CD4-positive, CD25-positive, alpha-beta regulatory T cell (primary cell): ENCODE results near the gene DIP2C. TPM values are rescaled to one million over a fixed set of nuclear protein-coding genes. Genes with fewer than 3 reads are reported as not detected.
A peak's percentile ranks its signal among the peaks of the same experiment; 100 is the strongest.

Experiments used
- ATAC-seq, 2 donors: fragments of 150-1000 bp; cut with Tn5 transposase; one replicate each; pipeline ENCODE4 v1.10.0; 2021; ENCODE audit warnings: low read depth in 2 of 2, moderate number of reproducible peaks in 2 of 2, moderate library complexity in 1 of 2
- DNase-seq, 3 donors: peaks; one replicate each; pipeline versions ENCODE4 v3.0.0 to v3.0.0-alpha.2; 2012 to 2022; ENCODE audit warnings: mixed read lengths in 1 of 3
- H3K27ac ChIP-seq: one replicate; pipeline ENCODE4 v1.7.0; 2013; ENCODE audit warnings: mild to moderate bottlenecking, low read length; ENCODE audit not compliant: insufficient read depth, poor library complexity, severe bottlenecking
- H3K27me3 ChIP-seq: one replicate; pipeline ENCODE4 v1.7.0; 2013; ENCODE audit warnings: low read length; ENCODE audit not compliant: control insufficient read depth, insufficient read depth
- H3K36me3 ChIP-seq: one replicate; pipeline ENCODE4 v1.7.0; 2013; ENCODE audit warnings: mild to moderate bottlenecking, low read length, moderate library complexity; ENCODE audit not compliant: control insufficient read depth, insufficient read depth
- H3K4me1 ChIP-seq: 2 replicates; pipeline ENCODE4 v1.7.0; 2013; ENCODE audit warnings: mild to moderate bottlenecking, low read length; ENCODE audit not compliant: insufficient read depth, control insufficient read depth, poor library complexity, severe bottlenecking
- H3K4me3 ChIP-seq: one replicate; pipeline ENCODE4 v1.7.0; 2013; ENCODE audit warnings: low read depth, mild to moderate bottlenecking, low read length, moderate library complexity
- H3K9me3 ChIP-seq, 2 experiments: 1 replicate in 1 of 2; 2 replicates in 1 of 2; pipeline ENCODE4 v1.7.0; 2013; ENCODE audit warnings: low read length in 2 of 2, mild to moderate bottlenecking in 1 of 2, moderate library complexity in 1 of 2; ENCODE audit not compliant: control insufficient read depth in 2 of 2
- H3K27ac Mint-ChIP-seq, 3 donors: one replicate each; pipeline ENCODE4 v1.8.0; 2020 to 2022; ENCODE audit warnings: mild to moderate bottlenecking in 3 of 3, mixed read lengths in 3 of 3, moderate library complexity in 2 of 3
- H3K27me3 Mint-ChIP-seq: one replicate; pipeline ENCODE4 v1.8.0; 2022; ENCODE audit warnings: mild to moderate bottlenecking, mixed read lengths
- H3K36me3 Mint-ChIP-seq: one replicate; pipeline ENCODE4 v1.8.0; 2020; ENCODE audit warnings: mixed read lengths
- H3K4me1 Mint-ChIP-seq, 4 donors: one replicate each; pipeline ENCODE4 v1.8.0; 2020 to 2022; ENCODE audit warnings: mixed read lengths in 4 of 4, mild to moderate bottlenecking in 1 of 4
- H3K4me3 Mint-ChIP-seq, 4 donors: one replicate each; pipeline ENCODE4 v1.8.0; 2020 to 2022; ENCODE audit warnings: mild to moderate bottlenecking in 4 of 4, mixed read lengths in 4 of 4, moderate library complexity in 3 of 4
- H3K9me3 Mint-ChIP-seq, 7 donors: one replicate each; pipeline ENCODE4 v1.8.0; 2020 to 2022; ENCODE audit warnings: mixed read lengths in 7 of 7, mild to moderate bottlenecking in 3 of 7, moderate library complexity in 2 of 7
- polyA plus RNA-seq, 4 donors: library from polyadenylated mRNA; unstranded; fragments of 300-500 nt; fragmentation: Illumina TruSeq; gene quantifications; one replicate each; pipeline ENCODE4 v1.2.3, GENCODE V29; 2021
- total RNA-seq: library from RNA; stranded (reverse); gene quantifications from one replicate; pipeline ENCODE4 v1.2.3, GENCODE V29; 2022

Gene DIP2C
- total and polyA plus RNA-seq, 5 donors from 2014 or later: 0.47 to 4.1 (median 0.54) TPM

- no peak overlapping the region for H3K4me3 Mint-ChIP-seq
- no peaks in the 10 kb centered on the region for H3K36me3 Mint-ChIP-seq
- no peaks in the 10 kb centered on the region for H3K36me3 ChIP-seq
- DNase-seq: no peak
- H3K9me3 Mint-ChIP-seq: no peaks in the 10 kb centered on the region
- H3K9me3 ChIP-seq: no peaks in the 10 kb centered on the region
- H3K27ac Mint-ChIP-seq: no peak overlapping the region
- no peaks in the 10 kb centered on the region for H3K27me3 ChIP-seq
- no peak overlapping the region for H3K27ac ChIP-seq
- H3K4me1 Mint-ChIP-seq: peaks cover 4 to 15% (median 5%) of the 10 kb centered on the region in 4 donors
- no peak for ATAC-seq
- no peak overlapping the region for H3K4me3 ChIP-seq
- H3K4me1 ChIP-seq: peaks cover 6% of the 10 kb centered on the region
- no peaks in the 10 kb centered on the region for H3K27me3 Mint-ChIP-seq
These were observed 180.7 kb downstream of the DIP2C start for GRCh38 chr10:508726-509125.

- DNase-seq (no peak), ATAC-seq (no peak)
- no peak overlapping the region for H3K4me3 ChIP-seq
- peaks cover 0 to 9% (median 5%) of the 10 kb centered on the region in 4 donors for H3K4me1 Mint-ChIP-seq
- H3K9me3 ChIP-seq: no peaks in the 10 kb centered on the region
- H3K4me3 Mint-ChIP-seq: no peak overlapping the region
- no peaks in the 10 kb centered on the region for H3K36me3 Mint-ChIP-seq
- no peaks in the 10 kb centered on the region for H3K36me3 ChIP-seq
- no peaks in the 10 kb centered on the region for H3K9me3 Mint-ChIP-seq
- no peaks in the 10 kb centered on the region for H3K27me3 ChIP-seq
- peaks cover 6% of the 10 kb centered on the region for H3K4me1 ChIP-seq
- no peak overlapping the region for H3K27ac ChIP-seq
- no peak overlapping the region for H3K27ac Mint-ChIP-seq
- no peaks in the 10 kb centered on the region for H3K27me3 Mint-ChIP-seq
These were observed 181.5 kb downstream of the DIP2C start for GRCh38 chr10:507908-508444.

GRCh38 chr10:507355-507699, 182.1 kb downstream of the DIP2C start:
- no peak overlapping the region for H3K27ac ChIP-seq
- H3K9me3 ChIP-seq: no peaks in the 10 kb centered on the region
- H3K4me1 ChIP-seq: peaks cover 6% of the 10 kb centered on the region
- Mint-ChIP-seq H3K36me3 (no peaks in the 10 kb centered on the region), H3K4me3 (no peak overlapping the region), H3K9me3 (no peaks in the 10 kb centered on the region), H3K27me3 (no peaks in the 10 kb centered on the region), H3K4me1 (peaks cover 0 to 9% (median 5%) of the 10 kb centered on the region in 4 donors), H3K27ac (no peak overlapping the region)
- no peak overlapping the region for H3K4me3 ChIP-seq
- no peaks in the 10 kb centered on the region for H3K36me3 ChIP-seq
- no peak for DNase-seq
- H3K27me3 ChIP-seq: peaks cover 3% of the 10 kb centered on the region
- no peak for ATAC-seq

DNA sequence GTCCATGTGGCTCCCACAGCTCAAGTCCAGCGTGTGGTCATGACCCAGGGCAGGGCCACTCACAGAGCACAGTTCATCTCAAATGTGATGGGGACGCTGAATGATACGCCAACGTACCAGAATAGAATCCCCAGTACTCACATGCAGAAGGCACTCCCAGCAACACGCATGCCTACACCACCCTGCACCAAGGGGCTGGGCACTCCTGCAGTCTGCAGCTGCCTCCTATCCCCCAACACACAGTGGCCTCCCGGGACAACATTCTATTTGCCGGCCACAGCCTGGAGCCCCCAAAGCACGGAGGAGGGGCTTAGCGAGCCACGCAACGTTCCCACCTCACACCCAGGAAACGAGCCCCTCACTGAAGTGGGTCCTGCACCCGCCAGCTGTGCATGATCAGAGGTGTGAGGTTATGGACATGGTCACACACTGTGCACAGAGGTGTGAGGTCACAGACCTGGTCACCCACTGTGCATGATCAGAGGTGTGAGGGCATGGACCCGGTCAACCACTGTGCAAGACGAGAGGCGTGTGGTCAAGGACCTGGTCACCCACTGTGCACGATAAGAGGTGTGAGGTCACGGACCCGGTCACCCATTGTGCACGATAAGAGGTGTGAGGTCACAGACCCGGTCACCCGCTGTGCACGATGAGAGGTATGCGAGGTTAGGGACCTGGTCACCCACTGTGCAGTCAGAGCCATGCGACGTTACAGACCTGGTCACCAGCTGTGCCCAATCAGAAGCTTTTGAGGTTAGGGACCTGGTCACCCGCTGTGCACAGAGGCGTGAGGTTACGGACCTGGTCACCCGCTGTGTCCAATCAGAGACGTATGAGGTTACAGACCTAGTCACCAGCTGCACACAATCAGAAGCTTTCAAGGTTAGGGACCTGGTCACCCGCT, 182.8 kb downstream of the DIP2C start:
- DNase-seq: no peak
- H3K4me3 ChIP-seq: no peak overlapping the region
- no peak for ATAC-seq
- H3K27me3 Mint-ChIP-seq: no peaks in the 10 kb centered on the region
- no peaks in the 10 kb centered on the region for H3K36me3 ChIP-seq
- peaks cover 0 to 9% (median 5%) of the 10 kb centered on the region in 4 donors for H3K4me1 Mint-ChIP-seq
- no peak overlapping the region for H3K27ac Mint-ChIP-seq
- H3K9me3 ChIP-seq: no peaks in the 10 kb centered on the region
- peaks cover 3% of the 10 kb centered on the region for H3K27me3 ChIP-seq
- no peaks in the 10 kb centered on the region for H3K9me3 Mint-ChIP-seq
- H3K4me3 Mint-ChIP-seq: no peak overlapping the region
- H3K27ac ChIP-seq: no peak overlapping the region
- H3K36me3 Mint-ChIP-seq: no peaks in the 10 kb centered on the region
- H3K4me1 ChIP-seq: peaks cover 6% of the 10 kb centered on the region

DNA sequence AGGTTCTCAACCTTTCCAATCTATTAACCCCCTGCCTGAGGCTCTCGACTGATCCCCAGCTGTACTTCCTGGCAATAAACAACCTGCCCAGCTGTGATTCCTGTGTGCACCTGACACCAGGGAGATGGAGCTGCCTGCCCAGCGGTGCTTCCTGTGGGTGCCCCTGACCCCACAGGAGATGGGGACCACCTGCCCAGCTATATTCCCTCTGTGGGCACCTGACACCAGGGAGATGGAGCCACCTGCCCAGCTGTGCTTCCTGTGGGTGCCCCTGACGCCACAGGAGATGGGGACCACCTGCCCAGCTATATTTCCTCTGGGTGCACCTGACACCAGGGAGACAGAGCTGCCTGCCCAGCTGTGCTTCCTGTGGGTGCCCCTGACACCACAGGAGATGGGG, 184.0 kb downstream of the DIP2C start:
- H3K9me3 Mint-ChIP-seq: no peaks in the 10 kb centered on the region
- Histone ChIP-seq H3K27me3 (peaks cover 3% of the 10 kb centered on the region), H3K9me3 (no peaks in the 10 kb centered on the region), H3K27ac (no peak overlapping the region), H3K4me3 (no peak overlapping the region), H3K36me3 (no peaks in the 10 kb centered on the region), H3K4me1 (peaks cover 7% of the 10 kb centered on the region)
- H3K4me3 Mint-ChIP-seq: no peak overlapping the region
- DNase-seq: no peak
- no peaks in the 10 kb centered on the region for H3K36me3 Mint-ChIP-seq
- peak overlapping the region in 1 of 3 donors; percentile 46 for H3K27ac Mint-ChIP-seq
- H3K4me1 Mint-ChIP-seq: peaks cover 0 to 6% (median 2%) of the 10 kb centered on the region in 4 donors
- no peak for ATAC-seq
- no peaks in the 10 kb centered on the region for H3K27me3 Mint-ChIP-seq

GRCh38 chr10:504806-505205, 184.7 kb downstream of the DIP2C start:
- Mint-ChIP-seq H3K27ac (no peak overlapping the region), H3K27me3 (no peaks in the 10 kb centered on the region), H3K9me3 (no peaks in the 10 kb centered on the region), H3K36me3 (no peaks in the 10 kb centered on the region), H3K4me3 (no peak overlapping the region), H3K4me1 (peaks cover 0 to 7% (median 2%) of the 10 kb centered on the region in 4 donors)
- peaks cover 3% of the 10 kb centered on the region for H3K27me3 ChIP-seq
- no peak for DNase-seq
- H3K27ac ChIP-seq: no peak overlapping the region
- ATAC-seq: no peak
- peaks cover 7% of the 10 kb centered on the region for H3K4me1 ChIP-seq
- H3K9me3 ChIP-seq: no peaks in the 10 kb centered on the region
- H3K4me3 ChIP-seq: no peak overlapping the region
- H3K36me3 ChIP-seq: no peaks in the 10 kb centered on the region

DNA sequence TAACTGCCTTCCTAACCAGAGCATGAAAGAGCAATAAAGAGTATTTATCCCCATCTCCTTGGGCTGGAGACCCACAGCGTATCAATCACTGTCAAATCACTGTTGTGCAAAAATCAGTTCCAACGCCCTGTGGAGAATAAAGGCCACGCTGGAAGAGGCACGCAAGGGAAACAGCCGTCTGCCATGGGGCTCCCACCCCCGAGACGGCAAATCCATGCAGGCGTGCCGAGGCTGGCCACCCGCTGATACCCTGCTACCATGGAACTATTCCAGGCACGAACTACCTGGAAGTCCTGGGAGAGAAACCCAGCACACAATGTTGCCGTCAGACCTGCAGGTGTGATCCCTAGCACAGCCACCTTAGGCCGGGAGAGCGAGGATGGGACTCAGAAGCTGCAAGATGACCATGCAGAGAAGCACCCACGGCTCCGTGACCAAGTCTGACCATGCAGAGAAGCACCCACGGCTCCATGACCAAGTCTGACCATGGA, 185.3 kb downstream of the DIP2C start:
- no peak overlapping the region for H3K4me3 Mint-ChIP-seq

More for the DNA sequence above, 185.3 kb downstream of the DIP2C start:
- no peak for DNase-seq
- Histone ChIP-seq H3K9me3 (no peaks in the 10 kb centered on the region), H3K4me1 (peaks cover 7% of the 10 kb centered on the region), H3K4me3 (no peak overlapping the region), H3K27ac (no peak overlapping the region), H3K27me3 (peaks cover 3% of the 10 kb centered on the region), H3K36me3 (no peaks in the 10 kb centered on the region)
- Mint-ChIP-seq H3K27ac (no peak overlapping the region), H3K27me3 (no peaks in the 10 kb centered on the region), H3K4me1 (peaks cover 0 to 7% (median 2%) of the 10 kb centered on the region in 4 donors), H3K36me3 (no peaks in the 10 kb centered on the region), H3K9me3 (no peaks in the 10 kb centered on the region)
- ATAC-seq: no peak
